ENCODE data around the gene ZNF688.
"Not testable (repeated sequence)": the region's sequence is repeated elsewhere in the genome, so short reads cannot be mapped to it uniquely, and the experiment has no call there.

ZNF688 gene

GRCh38 chr16:30555315-30556124 lies 16.0 kb downstream of the ZNF688 start:
- no peak for DNase-seq

GRCh38 chr16:30554557-30555314 lies 16.8 kb downstream of the ZNF688 start:
- no peak for DNase-seq

GRCh38 chr16:30553393-30553899 lies 18.1 kb downstream of the ZNF688 start:
- DNase-seq: no peak

- no peak for DNase-seq
Measured at GRCh38 chr16:30552956-30553355, 18.6 kb downstream of the ZNF688 start.

GRCh38 chr16:30551781-30552180 lies 19.7 kb downstream of the ZNF688 start:
- peak; percentile 48 for DNase-seq

- DNase-seq: no peak
Measured at GRCh38 chr16:30548416-30549253, 22.9 kb downstream of the ZNF688 start.

GRCh38 chr16:30546115-30546514 lies 25.4 kb downstream of the ZNF688 start:
- no peak for DNase-seq

GRCh38 chr16:30543067-30543466 lies 28.4 kb downstream of the ZNF688 start:
- no peak for DNase-seq

GRCh38 chr16:30541502-30542329 lies 29.8 kb downstream of the ZNF688 start:
- no peak for DNase-seq

GRCh38 chr16:30540916-30541464 lies 30.5 kb downstream of the ZNF688 start:
- not testable (repeated sequence) for DNase-seq

GRCh38 chr16:30539986-30540526 lies 31.5 kb downstream of the ZNF688 start:
- DNase-seq: not testable (repeated sequence)

- DNase-seq: no peak
Measured at GRCh38 chr16:30539000-30539964, 32.2 kb downstream of the ZNF688 start.

GRCh38 chr16:30536391-30537024 lies 35.0 kb downstream of the ZNF688 start:
- DNase-seq: not testable (repeated sequence)

GRCh38 chr16:30535777-30536190 lies 35.7 kb downstream of the ZNF688 start:
- peak; percentile 63 for DNase-seq

GRCh38 chr16:30535106-30535776 lies 36.3 kb downstream of the ZNF688 start:
- DNase-seq: no peak

GRCh38 chr16:30534368-30535105 lies 37.0 kb downstream of the ZNF688 start, which contains the start of gene ZNF747:
ZNF747 (minus strand) TSS chr16:30534858; CDS start chr16:30534679, 179 bp downstream.
- peak; percentile 92 for DNase-seq

GRCh38 chr16:30533748-30534367 lies 37.7 kb downstream of the ZNF688 start:
- no peak for DNase-seq

- DNase-seq: no peak
Measured at GRCh38 chr16:30533146-30533522, 38.4 kb downstream of the ZNF688 start.

Data from activated CD8-positive, alpha-beta memory T cell treated with anti-CD3 and anti-CD28 coated beads, Interleukin-2, amount 50 U/mL, for 4 hours (primary cell).